ENCODE results near the gene MAP4K2. TPM values are rescaled to one million over a fixed set of nuclear protein-coding genes. Genes with fewer than 3 reads are reported as not detected.

The MAP4K2 gene
- total and polyA plus RNA-seq, 4 donors, result 15.0 to 41.8 (median 23.8) TPM

DNA sequence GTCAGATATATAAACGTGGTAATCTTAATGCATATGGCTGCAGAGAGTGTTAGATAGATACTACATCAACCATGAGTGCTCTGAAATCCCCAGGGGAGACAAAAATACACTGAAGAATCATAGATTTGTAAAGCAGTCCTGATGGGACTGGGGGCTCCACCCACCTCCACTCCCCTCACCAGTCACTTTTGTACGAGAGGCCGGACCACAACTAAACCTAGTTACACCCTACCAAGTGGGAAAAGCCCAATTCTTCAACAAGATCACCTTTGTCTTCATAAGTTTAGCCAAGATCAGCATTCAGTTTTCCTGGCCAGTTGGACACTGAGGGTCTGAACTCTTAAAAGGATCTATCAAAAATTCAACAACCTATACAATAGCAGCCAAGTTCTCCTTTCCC, 26.1 kb downstream of the MAP4K2 start:
- DNase-seq, result no peak
- H3K27ac ChIP-seq (ENCODE audit: low read depth in 1 of 2, low read length in 1 of 2), result no peak overlapping the region
- no peaks in the 10 kb centered on the region for H3K27me3 ChIP-seq (ENCODE audit: control insufficient read depth in 3 of 3, insufficient read depth in 3 of 3, low read length in 2 of 3)
- H3K9ac ChIP-seq (ENCODE audit: insufficient read depth in 1 of 2, low read length in 2 of 2), result peak overlapping the region in 1 of 2 donors; percentile 76
- 15 to 23% methylated on average over 3 of the region's 3 CpGs for WGBS, 2 donors
- H3K9me3 ChIP-seq (ENCODE audit: control insufficient read depth in 4 of 4, insufficient read depth in 3 of 4, low read length in 3 of 4), result no peaks in the 10 kb centered on the region
- H3K4me3 ChIP-seq, result peak overlapping the region; percentile 98
- ATAC-seq (ENCODE audit: insufficient read depth, low FRiP score), result no peak
- H3K36me3 ChIP-seq (ENCODE audit: control insufficient read depth in 4 of 4, insufficient read depth in 4 of 4, low read length in 4 of 4), result peaks cover 21 to 47% (median 38%) of the 10 kb centered on the region in 4 donors
- TF ChIP-seq, protein P1, sequence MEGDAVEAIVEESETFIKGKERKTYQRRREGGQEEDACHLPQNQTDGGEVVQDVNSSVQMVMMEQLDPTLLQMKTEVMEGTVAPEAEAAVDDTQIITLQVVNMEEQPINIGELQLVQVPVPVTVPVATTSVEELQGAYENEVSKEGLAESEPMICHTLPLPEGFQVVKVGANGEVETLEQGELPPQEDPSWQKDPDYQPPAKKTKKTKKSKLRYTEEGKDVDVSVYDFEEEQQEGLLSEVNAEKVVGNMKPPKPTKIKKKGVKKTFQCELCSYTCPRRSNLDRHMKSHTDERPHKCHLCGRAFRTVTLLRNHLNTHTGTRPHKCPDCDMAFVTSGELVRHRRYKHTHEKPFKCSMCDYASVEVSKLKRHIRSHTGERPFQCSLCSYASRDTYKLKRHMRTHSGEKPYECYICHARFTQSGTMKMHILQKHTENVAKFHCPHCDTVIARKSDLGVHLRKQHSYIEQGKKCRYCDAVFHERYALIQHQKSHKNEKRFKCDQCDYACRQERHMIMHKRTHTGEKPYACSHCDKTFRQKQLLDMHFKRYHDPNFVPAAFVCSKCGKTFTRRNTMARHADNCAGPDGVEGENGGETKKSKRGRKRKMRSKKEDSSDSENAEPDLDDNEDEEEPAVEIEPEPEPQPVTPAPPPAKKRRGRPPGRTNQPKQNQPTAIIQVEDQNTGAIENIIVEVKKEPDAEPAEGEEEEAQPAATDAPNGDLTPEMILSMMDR (IDR thresholded peaks at IDR 0.05; ENCODE audit: control extremely low read depth, extremely low read depth), result no peak
- peaks cover 4 to 27% (median 11%) of the 10 kb centered on the region in 5 donors for H3K4me1 ChIP-seq (ENCODE audit: control insufficient read depth in 5 of 5, insufficient read depth in 5 of 5, low read length in 5 of 5)

DNA sequence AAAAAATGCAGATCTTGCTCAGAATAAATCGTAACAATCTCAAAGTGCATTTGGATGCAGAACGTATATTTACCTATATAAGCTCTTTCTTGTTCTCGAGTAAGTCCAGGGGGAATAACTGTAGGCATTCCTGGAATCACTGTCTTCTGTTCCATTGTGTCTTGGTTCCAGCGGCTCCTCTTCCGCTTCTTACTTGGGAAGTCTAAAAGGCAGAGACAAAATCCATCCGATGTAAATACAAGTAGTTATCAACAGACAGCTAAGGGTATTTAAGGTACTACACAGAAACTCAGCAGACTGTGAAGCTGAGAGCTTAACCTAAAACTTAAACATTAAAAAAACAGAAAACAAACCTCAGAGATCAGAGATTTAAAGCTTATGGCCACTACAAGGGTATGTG, 26.6 kb downstream of the MAP4K2 start:
- TF ChIP-seq, protein P1 (IDR thresholded peaks at IDR 0.05; ENCODE audit: control extremely low read depth, extremely low read depth), result no peak
- no peak overlapping the region for H3K4me3 ChIP-seq
- no peak for DNase-seq
- H3K27me3 ChIP-seq (ENCODE audit: control insufficient read depth in 3 of 3, insufficient read depth in 3 of 3, low read length in 2 of 3), result no peaks in the 10 kb centered on the region
- H3K36me3 ChIP-seq (ENCODE audit: control insufficient read depth in 4 of 4, insufficient read depth in 4 of 4, low read length in 4 of 4), result peaks cover 23 to 51% (median 41%) of the 10 kb centered on the region in 4 donors
- H3K9me3 ChIP-seq (ENCODE audit: control insufficient read depth in 4 of 4, insufficient read depth in 3 of 4, low read length in 3 of 4), result no peaks in the 10 kb centered on the region
- ATAC-seq (ENCODE audit: insufficient read depth, low FRiP score), result no peak
- WGBS, 2 donors, result 66 to 81% methylated on average over 6 of the region's 6 CpGs
- peak overlapping the region in 1 of 2 donors; percentile 76 for H3K9ac ChIP-seq (ENCODE audit: insufficient read depth in 1 of 2, low read length in 2 of 2)
- peaks cover 4 to 27% (median 11%) of the 10 kb centered on the region in 5 donors for H3K4me1 ChIP-seq (ENCODE audit: control insufficient read depth in 5 of 5, insufficient read depth in 5 of 5, low read length in 5 of 5)
- no peak overlapping the region for H3K27ac ChIP-seq (ENCODE audit: low read depth in 1 of 2, low read length in 1 of 2)

DNA sequence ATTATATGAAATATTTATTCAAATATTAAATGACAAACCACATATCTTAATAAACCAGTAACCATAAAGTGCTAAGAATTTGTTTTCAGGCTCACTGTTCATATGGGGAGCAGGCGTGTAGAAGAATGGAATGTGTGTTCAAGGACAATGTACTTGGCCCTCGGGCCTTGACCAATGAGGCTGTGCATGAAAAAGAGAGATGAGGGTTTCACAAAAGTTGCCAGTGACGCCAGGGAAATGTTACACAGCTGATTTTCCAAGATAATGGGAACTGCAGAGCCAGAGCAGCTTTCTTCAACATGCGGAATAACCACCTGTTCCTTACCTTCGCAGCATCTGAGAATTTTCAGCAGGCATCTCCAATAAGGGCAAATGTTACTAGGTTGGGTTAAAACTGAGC, 28.9 kb downstream of the MAP4K2 start:
- WGBS, 2 donors, result 78 to 79% methylated on average over 5 of the region's 5 CpGs
- DNase-seq (no peak), ATAC-seq (ENCODE audit: insufficient read depth, low FRiP score) (no peak)
- TF ChIP-seq, protein P1 (IDR thresholded peaks at IDR 0.05; ENCODE audit: control extremely low read depth, extremely low read depth), result no peak
- H3K27ac ChIP-seq (ENCODE audit: low read depth in 1 of 2, low read length in 1 of 2), result no peak overlapping the region
- peaks cover 41 to 74% (median 63%) of the 10 kb centered on the region in 4 donors for H3K36me3 ChIP-seq (ENCODE audit: control insufficient read depth in 4 of 4, insufficient read depth in 4 of 4, low read length in 4 of 4)
- no peak overlapping the region for H3K9ac ChIP-seq (ENCODE audit: insufficient read depth in 1 of 2, low read length in 2 of 2)
- no peaks in the 10 kb centered on the region for H3K9me3 ChIP-seq (ENCODE audit: control insufficient read depth in 4 of 4, insufficient read depth in 3 of 4, low read length in 3 of 4)
- H3K4me1 ChIP-seq (ENCODE audit: control insufficient read depth in 5 of 5, insufficient read depth in 5 of 5, low read length in 5 of 5), result peaks cover 4 to 27% (median 11%) of the 10 kb centered on the region in 5 donors
- no peak overlapping the region for H3K4me3 ChIP-seq
- no peaks in the 10 kb centered on the region for H3K27me3 ChIP-seq (ENCODE audit: control insufficient read depth in 3 of 3, insufficient read depth in 3 of 3, low read length in 2 of 3)

Measured in lung (tissue), 12 donors.